ENCODE results near the gene UBALD2.

DNA sequence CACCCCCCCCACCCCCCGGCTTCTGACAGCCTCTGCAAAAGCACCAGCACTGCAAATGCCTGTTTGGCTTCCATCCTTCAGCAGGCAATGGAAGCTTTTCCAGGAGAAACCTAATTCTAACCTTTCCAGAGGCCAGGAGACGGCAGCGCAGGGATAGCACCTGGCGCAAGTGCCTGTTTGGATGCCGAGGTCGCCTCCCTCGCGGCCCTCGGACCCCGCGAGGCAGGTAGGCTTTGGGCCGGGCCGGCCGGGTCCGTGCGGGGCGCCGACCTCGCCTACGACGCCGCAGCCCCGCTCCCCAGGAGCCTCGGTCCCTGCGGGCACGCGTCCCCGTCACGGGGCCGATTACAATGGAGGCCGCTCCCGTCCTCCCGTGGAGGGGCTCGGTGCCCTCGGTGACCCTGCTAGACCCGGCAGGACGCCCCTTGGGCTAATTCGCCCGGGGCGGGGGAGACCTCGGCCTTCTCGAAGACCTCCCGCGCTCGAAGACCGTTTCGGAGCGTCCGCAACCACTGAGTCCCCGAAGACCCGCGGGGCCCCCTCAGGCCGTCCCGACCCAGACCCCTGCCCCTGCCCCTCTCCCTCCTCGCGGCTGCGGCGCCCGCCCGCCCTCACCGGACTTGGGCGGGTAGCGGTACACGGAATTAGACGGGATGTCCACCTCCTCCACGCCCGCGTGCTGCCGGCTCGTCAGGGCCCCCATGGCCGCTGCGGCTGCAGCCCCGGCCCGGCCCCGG is 25.4 kb upstream of the UBALD2 start:
- TF ChIP-seq, protein P1, sequence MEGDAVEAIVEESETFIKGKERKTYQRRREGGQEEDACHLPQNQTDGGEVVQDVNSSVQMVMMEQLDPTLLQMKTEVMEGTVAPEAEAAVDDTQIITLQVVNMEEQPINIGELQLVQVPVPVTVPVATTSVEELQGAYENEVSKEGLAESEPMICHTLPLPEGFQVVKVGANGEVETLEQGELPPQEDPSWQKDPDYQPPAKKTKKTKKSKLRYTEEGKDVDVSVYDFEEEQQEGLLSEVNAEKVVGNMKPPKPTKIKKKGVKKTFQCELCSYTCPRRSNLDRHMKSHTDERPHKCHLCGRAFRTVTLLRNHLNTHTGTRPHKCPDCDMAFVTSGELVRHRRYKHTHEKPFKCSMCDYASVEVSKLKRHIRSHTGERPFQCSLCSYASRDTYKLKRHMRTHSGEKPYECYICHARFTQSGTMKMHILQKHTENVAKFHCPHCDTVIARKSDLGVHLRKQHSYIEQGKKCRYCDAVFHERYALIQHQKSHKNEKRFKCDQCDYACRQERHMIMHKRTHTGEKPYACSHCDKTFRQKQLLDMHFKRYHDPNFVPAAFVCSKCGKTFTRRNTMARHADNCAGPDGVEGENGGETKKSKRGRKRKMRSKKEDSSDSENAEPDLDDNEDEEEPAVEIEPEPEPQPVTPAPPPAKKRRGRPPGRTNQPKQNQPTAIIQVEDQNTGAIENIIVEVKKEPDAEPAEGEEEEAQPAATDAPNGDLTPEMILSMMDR (IDR thresholded peaks at IDR 0.05; ENCODE audit: low read depth, low read length, poor library complexity, severe bottlenecking) = no peak
- no peak for TF ChIP-seq EZH2phosphoT487 (IDR thresholded peaks at IDR 0.05; ENCODE audit: borderline replicate concordance, low read length)
